ENCODE measurements around the gene P2RX7. TPM values are rescaled to one million over a fixed set of nuclear protein-coding genes. Genes with fewer than 3 reads are reported as not detected.

The P2RX7 gene
- total and polyA plus RNA-seq, 2 donors (not counting 3 experiments of a cell fraction or from before 2014, with no cell fraction given), result 1.3 to 8.1 TPM

DNA sequence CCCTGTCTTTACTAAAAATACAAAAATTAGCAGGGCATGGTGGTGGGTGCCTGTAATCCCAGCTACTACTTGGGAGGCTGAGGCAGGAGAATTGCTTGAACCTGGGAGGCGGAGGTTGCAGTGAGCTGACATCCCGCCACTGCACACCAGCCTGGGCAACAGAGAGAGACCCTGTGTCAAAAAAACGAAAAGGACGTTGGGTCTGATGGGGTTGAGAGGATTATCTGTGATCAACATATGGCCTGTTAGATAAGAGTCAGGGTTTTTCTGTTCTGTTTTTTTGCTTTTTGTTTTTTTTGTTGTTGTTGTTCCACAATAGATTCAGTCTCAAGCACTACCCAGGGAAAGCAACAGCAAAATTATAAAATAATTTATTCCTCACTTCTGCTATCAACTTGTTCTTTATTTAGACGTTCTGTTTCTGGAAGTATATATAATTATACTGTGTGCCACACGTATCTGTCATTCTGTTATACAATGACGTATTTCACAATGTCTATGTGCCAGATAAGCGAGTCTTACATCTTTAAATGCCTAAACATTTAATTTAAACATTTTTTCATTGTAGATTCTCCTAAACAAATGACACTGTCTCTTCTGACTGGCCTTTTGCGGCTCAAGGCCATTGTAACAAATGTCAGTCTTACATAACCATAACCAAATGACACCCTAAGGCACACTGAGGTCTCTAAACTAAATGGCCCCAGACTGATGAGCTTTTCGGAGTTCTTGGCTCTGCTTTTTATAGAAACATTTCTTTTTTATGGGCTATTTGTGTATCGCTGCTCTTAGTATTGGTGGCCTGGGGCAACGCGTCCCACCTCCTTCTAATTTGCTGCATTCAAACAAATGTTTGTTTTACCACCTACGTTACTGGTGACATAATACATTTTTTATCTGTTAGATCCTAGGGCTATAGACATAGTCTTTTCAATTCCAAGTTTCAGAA is 70.0 kb downstream of the P2RX7 start:
- no peak overlapping the region for H3K9ac ChIP-seq (replicated peaks; ENCODE audit: extremely low read depth, insufficient read depth, low read length)
- no peaks in the 10 kb centered on the region for H3K79me2 ChIP-seq (ENCODE audit: control insufficient read depth, insufficient read depth, low read length)
- peaks cover 13% of the 10 kb centered on the region for H3K4me1 ChIP-seq (ENCODE audit: control insufficient read depth, extremely low read depth, insufficient read depth, low read length)
- ChIA-PET POLR2A (no interaction called here), CTCF (no interaction called here)
- no peak for FAIRE-seq
- DNase-seq (ENCODE audit: low read depth, low spot score), result no peak
- no peak for TF ChIP-seq POLR2A (IDR thresholded peaks at IDR 0.05; ENCODE audit: low read depth, low read length)
- TF ChIP-seq GATA2 (IDR thresholded peaks at IDR 0.05; ENCODE audit: insufficient read depth, insufficient read length, low read depth, low read length), result no peak
- TF ChIP-seq, protein P1, sequence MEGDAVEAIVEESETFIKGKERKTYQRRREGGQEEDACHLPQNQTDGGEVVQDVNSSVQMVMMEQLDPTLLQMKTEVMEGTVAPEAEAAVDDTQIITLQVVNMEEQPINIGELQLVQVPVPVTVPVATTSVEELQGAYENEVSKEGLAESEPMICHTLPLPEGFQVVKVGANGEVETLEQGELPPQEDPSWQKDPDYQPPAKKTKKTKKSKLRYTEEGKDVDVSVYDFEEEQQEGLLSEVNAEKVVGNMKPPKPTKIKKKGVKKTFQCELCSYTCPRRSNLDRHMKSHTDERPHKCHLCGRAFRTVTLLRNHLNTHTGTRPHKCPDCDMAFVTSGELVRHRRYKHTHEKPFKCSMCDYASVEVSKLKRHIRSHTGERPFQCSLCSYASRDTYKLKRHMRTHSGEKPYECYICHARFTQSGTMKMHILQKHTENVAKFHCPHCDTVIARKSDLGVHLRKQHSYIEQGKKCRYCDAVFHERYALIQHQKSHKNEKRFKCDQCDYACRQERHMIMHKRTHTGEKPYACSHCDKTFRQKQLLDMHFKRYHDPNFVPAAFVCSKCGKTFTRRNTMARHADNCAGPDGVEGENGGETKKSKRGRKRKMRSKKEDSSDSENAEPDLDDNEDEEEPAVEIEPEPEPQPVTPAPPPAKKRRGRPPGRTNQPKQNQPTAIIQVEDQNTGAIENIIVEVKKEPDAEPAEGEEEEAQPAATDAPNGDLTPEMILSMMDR (IDR thresholded peaks at IDR 0.05; ENCODE audit: extremely low read depth in 1 of 2, insufficient read depth in 1 of 2, low read depth in 1 of 2, low read length in 2 of 2), result no peak
- no peak for TF ChIP-seq JUN (IDR thresholded peaks at IDR 0.05; ENCODE audit: borderline replicate concordance, insufficient read depth, insufficient read length, low read depth)
- no peak for TF ChIP-seq FOS (IDR thresholded peaks at IDR 0.05; ENCODE audit: borderline replicate concordance, insufficient read depth, low read length)
- no peak for TF ChIP-seq EZH2 (IDR thresholded peaks at IDR 0.05; ENCODE audit: borderline replicate concordance, low read depth, low read length, severe bottlenecking)
- TF ChIP-seq, protein P2, sequence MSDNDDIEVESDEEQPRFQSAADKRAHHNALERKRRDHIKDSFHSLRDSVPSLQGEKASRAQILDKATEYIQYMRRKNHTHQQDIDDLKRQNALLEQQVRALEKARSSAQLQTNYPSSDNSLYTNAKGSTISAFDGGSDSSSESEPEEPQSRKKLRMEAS (IDR thresholded peaks at IDR 0.05; ENCODE audit: insufficient read depth, insufficient read length), result no peak
- no peak for TF ChIP-seq MYC (IDR thresholded peaks at IDR 0.05; ENCODE audit: low read depth, low read length)
- no peak for TF ChIP-seq POLR2AphosphoS5 (IDR thresholded peaks at IDR 0.05; ENCODE audit: insufficient read depth, low read depth, low read length)
- no peaks in the 10 kb centered on the region for H3K27me3 ChIP-seq (ENCODE audit: control insufficient read depth in 2 of 2, insufficient read depth in 2 of 2, low read length in 2 of 2)
- no peaks in the 10 kb centered on the region for H3K36me3 ChIP-seq (ENCODE audit: control insufficient read depth in 2 of 2, extremely low read depth in 1 of 2, insufficient read depth in 2 of 2, low read length in 2 of 2)
- dilution Hi-C loops (cut with MboI; ENCODE audit: extremely low pct_ligation_motif_present, low sequenced_read_pairs) (no loop called here), intact Hi-C loops (cut with micrococcal nuclease) (no loop called here)
- no peak overlapping the region for H3K4me3 ChIP-seq (replicated peaks in 1 of 3; ENCODE audit: insufficient read depth in 1 of 3, low read depth in 1 of 3, low read length in 3 of 3)
- no TSS peak for BruUV-seq (replicated peaks)
- no peak overlapping the region for H3K4me2 ChIP-seq (ENCODE audit: insufficient read depth, low read length)
- H3K9me3 ChIP-seq (replicated peaks; ENCODE audit: control insufficient read depth, insufficient read depth, low read length), result no peaks in the 10 kb centered on the region
- H2AFZ ChIP-seq (ENCODE audit: low read depth, low read length), result no peak overlapping the region
- no peaks in the 10 kb centered on the region for H4K20me1 ChIP-seq (replicated peaks; ENCODE audit: control insufficient read depth, extremely low read depth, insufficient read depth, low read length)
- no peak overlapping the region for H3K27ac ChIP-seq (ENCODE audit: insufficient read depth, low read depth, low read length)
- H3K9me1 ChIP-seq (replicated peaks; ENCODE audit: control insufficient read depth, extremely low read depth, insufficient read depth, low read length), result no peaks in the 10 kb centered on the region

All from endothelial cell of umbilical vein (primary cell).